K562 (cell line): ENCODE data around the gene STXBP5L. TPM values are rescaled to one million over a fixed set of nuclear protein-coding genes. Genes with fewer than 3 reads are reported as not detected.
"Not testable (repeated sequence)": the region's sequence is repeated elsewhere in the genome, so short reads cannot be mapped to it uniquely, and the experiment has no call there.

Experiments used
- ATAC-seq: fragments of 200-7000 bp; cut with Tn5 transposase; 3 replicates; pipeline ENCODE4 v1.9.1; 2020; ENCODE audit warnings: moderate library complexity
- BruUV-seq: library from RNA; stranded (reverse); fragments of 400-500 nt; replicated peaks from 2 replicates; lab custom pipeline; 2021; lab: Mats Ljungman, UMichigan
- CTCF ChIA-PET: fragments of 300-600 bp; formaldehyde crosslinking; extraction: SDS; loops from one replicate; lab custom pipeline; 2021; ENCODE audit warnings: low intra/inter-chr PET ratio; lab: Yijun Ruan, JAX
- POLR2A ChIA-PET: fragments of 300-600, 350-650 bp; sonication (Branson Sonifier 250); formaldehyde crosslinking; extraction: SDS; loops from one replicate; lab custom pipeline; 2021; ENCODE audit warnings: antibody characterized with exemption, inconsistent platforms; lab: Yijun Ruan, JAX
- DNase-seq, 4 experiments: peaks; one replicate each; pipeline versions ENCODE4 v3.0.0 to v3.0.0-alpha.2; 2011 to 2018; ENCODE audit warnings: low spot score in 3 of 4, mixed read lengths in 3 of 4; ENCODE audit errors: extremely low read depth in 1 of 4
- FAIRE-seq: peaks from 2 replicates; lab custom pipeline; 2011; peaks lifted over from hg19 to GRCh38; lab: Jason Lieb, UNC
- H2AFZ ChIP-seq: 2 replicates; pipeline ENCODE4 v1.6.0; 2011; ENCODE audit warnings: low read depth, low read length, control low read depth, inconsistent platforms
- H3K27ac ChIP-seq: fragments of 200-600 bp; 3 replicates; pipeline ENCODE4 v1.8.0; 2011; ENCODE audit warnings: low read depth, mild to moderate bottlenecking, control low read depth, inconsistent platforms, low read length, moderate library complexity, mixed read lengths; ENCODE audit errors: extremely low read depth
- H3K27me3 ChIP-seq, 2 experiments: fragments of 300-600 bp in 1 of 2; 2 replicates in 1 of 2; 3 replicates in 1 of 2; pipeline versions ENCODE4 v1.6.0 to v1.8.0; 2011; ENCODE audit warnings: inconsistent platforms in 2 of 2, low read length in 2 of 2, mild to moderate bottlenecking in 1 of 2, mixed read lengths in 1 of 2, moderate library complexity in 1 of 2; ENCODE audit not compliant: control insufficient read depth in 2 of 2, insufficient read depth in 2 of 2
- H3K36me3 ChIP-seq: fragments of 300-600 bp; 3 replicates; pipeline ENCODE4 v1.8.0; 2011; ENCODE audit warnings: mild to moderate bottlenecking, low read length, inconsistent platforms; ENCODE audit not compliant: control insufficient read depth, insufficient read depth
- H3K4me1 ChIP-seq, 2 experiments: fragments of 200-600 bp in 1 of 2; replicated peaks in 1 of 2; 2 replicates in 1 of 2; 3 replicates in 1 of 2; pipeline versions ENCODE4 v1.5.1 to v1.8.0; 2011; ENCODE audit warnings: inconsistent platforms in 2 of 2, low read length in 2 of 2, mild to moderate bottlenecking in 1 of 2, mixed read lengths in 1 of 2, moderate library complexity in 1 of 2; ENCODE audit not compliant: control insufficient read depth in 2 of 2, insufficient read depth in 2 of 2
- H3K4me2 ChIP-seq: 2 replicates; pipeline ENCODE4 v1.6.1; 2011; ENCODE audit warnings: low read length, control low read depth, inconsistent platforms, mixed read lengths; ENCODE audit not compliant: insufficient read depth
- H3K4me3 ChIP-seq: fragments of 200-600 bp; sonication (generic), shearing (Covaris generic); 2 replicates; pipeline ENCODE4 v1.5.1; 2016; ENCODE audit warnings: control low read depth, inconsistent platforms
- H3K79me2 ChIP-seq: fragments of 200-600 bp; 3 replicates; pipeline ENCODE4 v1.8.0; 2011; ENCODE audit warnings: low read length, inconsistent platforms; ENCODE audit not compliant: control insufficient read depth, insufficient read depth
- H3K9ac ChIP-seq, 2 experiments: 2 replicates each; pipeline versions ENCODE4 v1.6.0 to v1.6.1; 2011; ENCODE audit warnings: low read depth in 2 of 2, low read length in 2 of 2, control low read depth in 1 of 2, inconsistent platforms in 1 of 2, mild to moderate bottlenecking in 1 of 2, mixed read lengths in 1 of 2; ENCODE audit not compliant: insufficient read depth in 1 of 2
- H3K9me1 ChIP-seq: one replicate; pipeline ENCODE4 v1.6.0; 2011; ENCODE audit warnings: inconsistent platforms, mild to moderate bottlenecking, low read length, moderate library complexity; ENCODE audit not compliant: control insufficient read depth, insufficient read depth
- H3K9me3 ChIP-seq: replicated peaks from 2 replicates; pipeline ENCODE4 v1.5.1; 2011; ENCODE audit warnings: low read depth, low read length, inconsistent platforms; ENCODE audit not compliant: control insufficient read depth, insufficient read depth
- H4K20me1 ChIP-seq: replicated peaks from 2 replicates; pipeline ENCODE4 v1.6.1; 2011; ENCODE audit warnings: low read length, inconsistent platforms, mixed read lengths; ENCODE audit not compliant: control insufficient read depth, insufficient read depth
- CHD4 ChIP-seq: fragments of 200-600 bp; sonication (generic); IDR thresholded peaks from 3 replicates; pipeline ENCODE4 v1.6.1; 2012; ENCODE audit warnings: low read depth, mild to moderate bottlenecking, mixed read lengths, low read length, inconsistent platforms; ENCODE audit not compliant: insufficient read depth, insufficient replicate concordance, poor library complexity, severe bottlenecking
- NFIC ChIP-seq: fragments of 450-650 bp; IDR thresholded peaks from 2 replicates; pipeline ENCODE4 v1.6.1; 2017; ENCODE audit warnings: mild to moderate bottlenecking, inconsistent platforms
- WGBS: fragments of 100-300 bp; shearing (Covaris generic); methylation state at CpG from one replicate; pipeline ENCODE4 v1.1.6; 2016; ENCODE audit warnings: low coverage, mixed read lengths; ENCODE audit not compliant: insufficient coverage; ENCODE audit errors: missing lambda C conversion rate; 5-methylcytosine and 5-hydroxymethylcytosine counted together
- in situ Hi-C: fragments of 300-500 bp; cut with MboI; formaldehyde crosslinking; loops from 4 replicates; pipeline ENCODE4 v1.15.0; 2018; ENCODE audit warnings: inconsistent platforms, mixed read lengths
- intact Hi-C: fragments of 100-400 bp; cut with micrococcal nuclease; formaldehyde crosslinking; loops from 2 replicates; pipeline ENCODE4 v1.14.2; 2022
- polyA plus RNA-seq, 8 experiments: library from polyadenylated mRNA; depleted of rRNA in 4 of 8; stranded (reverse) in 5 of 8; unstranded in 3 of 8; fragments of >200 nt; fragmentation: Nextera tagmentation in 2 of 8; fragmentation: Illumina TruSeq in 1 of 8; extraction: Ambion mirVana in 2 of 8; extraction: Trizol in 1 of 8; gene quantifications; 2 replicates each; pipeline versions ENCODE4 v1.2.1 to v1.2.3, GENCODE V29; 2011 to 2014; ENCODE audit warnings: inconsistent platforms in 1 of 8, missing spikeins in 1 of 8
- total RNA-seq, 7 experiments: library from RNA; depleted of rRNA in 6 of 7; stranded (reverse); fragments of >200 nt in 6 of 7; fragmentation: Illumina TruSeq in 2 of 7; extraction: Trizol in 2 of 7; gene quantifications; 2 replicates each; pipeline versions ENCODE4 v1.2.1 to v1.2.3, GENCODE V29; 2011 to 2021; ENCODE audit warnings: low replicate concordance in 1 of 7
- TF ChIP-seq, protein P1 (sequence below): fragments of 250-450 bp; sonication (Bioruptor Pico); IDR thresholded peaks from 2 replicates; pipeline ENCODE4 v1.8.0; 2022; ENCODE audit warnings: moderate library complexity, mild to moderate bottlenecking, inconsistent platforms

Gene STXBP5L
- total and polyA plus RNA-seq, 9 of the 15 experiments (the other 6 are each of a cell fraction or from before 2014, with no cell fraction given), result 0.03 to 0.04 (median 0.03) TPM; not detected in 6

- in situ Hi-C loops (no loop called here), intact Hi-C loops (no loop called here)
- CTCF ChIA-PET, result no interaction called here
- Histone ChIP-seq H3K36me3 (no peaks in the 10 kb centered on the region), H3K9ac (no peak overlapping the region), H3K4me3 (no peak overlapping the region), H3K79me2 (no peaks in the 10 kb centered on the region), H4K20me1 (no peaks in the 10 kb centered on the region), H3K4me1 (no peaks in the 10 kb centered on the region), H3K9me3 (no peaks in the 10 kb centered on the region), H3K4me2 (no peak overlapping the region)
- POLR2A ChIA-PET, result interaction anchor here (0.6 kb wide), 1 partner anchor 9 kb away, joined by 3 read pairs; no protein-coding TSS in a partner anchor
- DNase-seq (no peak), FAIRE-seq (no peak)
- TF ChIP-seq, protein P1, sequence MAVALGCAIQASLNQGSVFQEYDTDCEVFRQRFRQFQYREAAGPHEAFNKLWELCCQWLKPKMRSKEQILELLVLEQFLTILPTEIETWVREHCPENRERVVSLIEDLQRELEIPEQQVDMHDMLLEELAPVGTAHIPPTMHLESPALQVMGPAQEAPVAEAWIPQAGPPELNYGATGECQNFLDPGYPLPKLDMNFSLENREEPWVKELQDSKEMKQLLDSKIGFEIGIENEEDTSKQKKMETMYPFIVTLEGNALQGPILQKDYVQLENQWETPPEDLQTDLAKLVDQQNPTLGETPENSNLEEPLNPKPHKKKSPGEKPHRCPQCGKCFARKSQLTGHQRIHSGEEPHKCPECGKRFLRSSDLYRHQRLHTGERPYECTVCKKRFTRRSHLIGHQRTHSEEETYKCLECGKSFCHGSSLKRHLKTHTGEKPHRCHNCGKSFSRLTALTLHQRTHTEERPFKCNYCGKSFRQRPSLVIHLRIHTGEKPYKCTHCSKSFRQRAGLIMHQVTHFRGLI, result no peak
- TF ChIP-seq CHD4 (no peak), NFIC (no peak)
- TF ChIP-seq, all 486 proteins: peak for 0
- H3K27me3 ChIP-seq, result no peaks in the 10 kb centered on the region
- H3K27ac ChIP-seq, result no peak overlapping the region
- no peak overlapping the region for H2AFZ ChIP-seq
- BruUV-seq, result no TSS peak
- H3K9me1 ChIP-seq, result no peaks in the 10 kb centered on the region
- 1% methylated on average over 5 of the region's 5 CpGs for WGBS
- no peak for ATAC-seq
Observed at GRCh38 chr3:120894316-120895057, 13.5 kb upstream of the STXBP5L start.

- FAIRE-seq, H2AFZ ChIP-seq, H3K27me3 ChIP-seq, POLR2A ChIA-PET, H3K9me1 ChIP-seq, H3K36me3 ChIP-seq, H3K27ac ChIP-seq, H3K79me2 ChIP-seq, ATAC-seq, BruUV-seq, H3K4me3 ChIP-seq, CTCF ChIA-PET, H4K20me1 ChIP-seq, H3K9me3 ChIP-seq, H3K9ac ChIP-seq, in situ Hi-C loops, DNase-seq, H3K4me2 ChIP-seq, H3K4me1 ChIP-seq: not testable (repeated sequence)
- intact Hi-C loops, result loop anchor here (10.0 kb wide), 1 partner anchor 287 kb away; no protein-coding TSS in a partner anchor
- WGBS, result 10% methylated on average over 3 of the region's 6 CpGs
Observed at GRCh38 chr3:120901716-120902115, 6.3 kb upstream of the STXBP5L start.
